ENCODE measurements around the gene POLN.

- TF ChIP-seq CTCF (IDR thresholded peaks at IDR 0.05): no peak
- TF ChIP-seq POLR2A (IDR thresholded peaks at IDR 0.05): no peak
Measured at GRCh38 chr4:2071252-2071911, 170.5 kb downstream of the POLN start.
